Psoas muscle (tissue), 8 donors: ENCODE measurements around the gene NRF1. TPM values are rescaled to one million over a fixed set of nuclear protein-coding genes. Genes with fewer than 3 reads are reported as not detected.

Source experiments
- ATAC-seq, 4 donors: fragments of 200-7000 bp; cut with Tn5 transposase; one replicate each; pipeline ENCODE4 v1.9.1; 2020; ENCODE audit warnings: moderate library complexity in 3 of 4, mild to moderate bottlenecking in 2 of 4
- DNase-seq, 2 donors: peaks; one replicate each; pipeline ENCODE4 v3.0.0-alpha.2; 2020
- H3K27ac ChIP-seq: fragments of 200-600 bp; one replicate; pipeline ENCODE4 v1.8.0; 2022
- H3K27me3 ChIP-seq, 3 donors: fragments of 200-600 bp in 1 of 3; one replicate each; pipeline versions ENCODE4 v1.6.1 to v1.8.0; 2013 to 2022; ENCODE audit warnings: low read length in 2 of 3, mild to moderate bottlenecking in 2 of 3, moderate library complexity in 1 of 3; ENCODE audit not compliant: insufficient read depth in 3 of 3
- H3K36me3 ChIP-seq, 2 donors: fragments of 200-600 bp in 1 of 2; one replicate each; pipeline versions ENCODE4 v1.6.1 to v1.8.0; 2013 to 2022; ENCODE audit warnings: low read depth in 1 of 2, mild to moderate bottlenecking in 1 of 2, moderate library complexity in 1 of 2; ENCODE audit not compliant: insufficient read depth in 1 of 2
- H3K4me1 ChIP-seq: fragments of 200-600 bp; one replicate; pipeline ENCODE4 v1.8.0; 2022
- H3K4me3 ChIP-seq: fragments of 200-600 bp; one replicate; pipeline ENCODE4 v1.8.0; 2022; ENCODE audit warnings: mild to moderate bottlenecking
- H3K9me3 ChIP-seq: fragments of 200-600 bp; one replicate; pipeline ENCODE4 v1.8.0; 2022
- WGBS, 3 donors: extraction: QIAGEN DNeasy Blood & Tissue Kit; methylation state at CpG; one replicate each; pipeline versions ENCODE4 v1.1.6 to v1.1.7; 2013; 5-methylcytosine and 5-hydroxymethylcytosine counted together
- intact Hi-C, 2 donors: fragments of 100-400 bp; cut with DNase I; formaldehyde crosslinking; loops; one replicate each; pipeline versions ENCODE4 v1.11.0 to v1.14.2; 2022
- polyA plus RNA-seq, 3 donors: library from polyadenylated mRNA; stranded (reverse); fragments of 200-250 nt; gene quantifications; one replicate each; pipeline ENCODE4 v1.2.3, GENCODE V29; 2013
- total RNA-seq, 4 donors: library from RNA; stranded (reverse); fragmentation: NEBNext Ultra II Directional in 2 of 4; extraction: Animal tissue kit (Norgen Biotek cat#: 25700) in 2 of 4; gene quantifications; one replicate each; pipeline versions ENCODE4 v1.2.1 to v1.2.4, GENCODE V29; 2021 to 2023
- TF ChIP-seq, protein P1 (sequence below): fragments of 200-600 bp; IDR thresholded peaks from one replicate; pipeline ENCODE4 v1.8.0; 2022; ENCODE audit warnings: antibody characterized with exemption
- donor health status: healthy with polysubstance abuse.
- donor health status: DM: no; HTN: no; CAD: no; lungs with moderate emphysema.
- donor health status: Bipolar disorder and iron deficiency.
- donor health status: healthy.
- donor health status: DM: yes; HTN: yes; CAD: no.
- donor health status: DM: no; HTN: no; CAD: no.
- donor health status: DM: no; HTN: no; CAD: no.
- donor health status: DM: yes; HTN: yes; CAD: no.

Gene NRF1
- total and polyA plus RNA-seq, 7 donors: 4.4 to 13.7 (median 10.0) TPM

- peaks cover 0 to 24% of the 10 kb centered on the region in 2 donors for H3K36me3 ChIP-seq
- no peak for ATAC-seq
- WGBS, 3 donors: 64 to 71% (median 66%) methylated on average over 4 of the region's 4 CpGs
Measured at GRCh38 chr7:129746857-129747529, 135.5 kb downstream of the NRF1 start.

DNA sequence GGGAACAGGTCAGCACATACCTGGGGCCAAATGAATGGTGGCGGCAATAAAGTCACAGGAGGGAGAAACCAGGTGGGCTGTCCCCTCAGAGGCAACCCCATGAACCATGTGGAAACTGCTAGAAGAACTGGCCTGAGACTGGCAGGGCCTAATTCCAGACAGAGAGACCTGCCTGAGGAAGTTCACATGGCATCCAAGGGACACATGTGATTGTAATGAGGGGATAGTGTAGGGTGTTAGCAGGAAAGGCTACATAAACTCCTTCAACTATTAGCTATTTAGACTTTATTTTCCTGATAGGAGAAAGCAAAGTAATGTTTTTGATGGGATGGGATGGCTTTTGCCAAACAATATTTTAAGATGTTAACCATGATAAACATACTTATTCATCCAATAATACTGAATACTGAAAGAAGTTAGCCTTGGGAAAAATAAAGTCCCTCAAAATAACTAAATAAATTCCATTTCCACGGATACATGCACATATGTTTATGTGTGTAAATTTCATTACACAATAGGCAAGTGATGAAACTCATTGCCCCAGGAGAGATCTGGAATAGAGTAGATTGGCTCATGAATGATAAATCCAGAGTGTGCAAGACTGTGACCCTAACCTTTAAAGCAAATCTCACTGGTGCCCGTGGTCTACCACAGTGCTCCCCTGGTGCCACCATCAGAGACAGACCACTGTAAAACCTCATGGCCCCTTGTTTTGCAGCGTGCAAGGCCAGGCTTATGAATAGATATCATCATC is 137.0 kb downstream of the NRF1 start:
- no peak overlapping the region for H3K27ac ChIP-seq
- TF ChIP-seq, protein P1, sequence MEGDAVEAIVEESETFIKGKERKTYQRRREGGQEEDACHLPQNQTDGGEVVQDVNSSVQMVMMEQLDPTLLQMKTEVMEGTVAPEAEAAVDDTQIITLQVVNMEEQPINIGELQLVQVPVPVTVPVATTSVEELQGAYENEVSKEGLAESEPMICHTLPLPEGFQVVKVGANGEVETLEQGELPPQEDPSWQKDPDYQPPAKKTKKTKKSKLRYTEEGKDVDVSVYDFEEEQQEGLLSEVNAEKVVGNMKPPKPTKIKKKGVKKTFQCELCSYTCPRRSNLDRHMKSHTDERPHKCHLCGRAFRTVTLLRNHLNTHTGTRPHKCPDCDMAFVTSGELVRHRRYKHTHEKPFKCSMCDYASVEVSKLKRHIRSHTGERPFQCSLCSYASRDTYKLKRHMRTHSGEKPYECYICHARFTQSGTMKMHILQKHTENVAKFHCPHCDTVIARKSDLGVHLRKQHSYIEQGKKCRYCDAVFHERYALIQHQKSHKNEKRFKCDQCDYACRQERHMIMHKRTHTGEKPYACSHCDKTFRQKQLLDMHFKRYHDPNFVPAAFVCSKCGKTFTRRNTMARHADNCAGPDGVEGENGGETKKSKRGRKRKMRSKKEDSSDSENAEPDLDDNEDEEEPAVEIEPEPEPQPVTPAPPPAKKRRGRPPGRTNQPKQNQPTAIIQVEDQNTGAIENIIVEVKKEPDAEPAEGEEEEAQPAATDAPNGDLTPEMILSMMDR: no peak
- ATAC-seq (peak in 2 of 4 donors; percentile 38 to 39), DNase-seq (no peak)
- WGBS, 3 donors: 79 to 93% (median 86%) methylated on average over 4 of the region's 4 CpGs
- peaks cover 0 to 24% of the 10 kb centered on the region in 2 donors for H3K36me3 ChIP-seq
- no peaks in the 10 kb centered on the region for H3K27me3 ChIP-seq
- no peak overlapping the region for H3K4me3 ChIP-seq
- intact Hi-C loops: loop anchor here in 1 of 2 donors (10.0 kb wide), 1 partner anchor 256 kb away; no protein-coding TSS in a partner anchor
- no peaks in the 10 kb centered on the region for H3K4me1 ChIP-seq
- no peaks in the 10 kb centered on the region for H3K9me3 ChIP-seq

More at GRCh38 chr7:129746857-129747529, 135.5 kb downstream of the NRF1 start:
- DNase-seq: no peak
- peaks cover 3% of the 10 kb centered on the region for H3K4me1 ChIP-seq
- no peak overlapping the region for H3K27ac ChIP-seq
- no peaks in the 10 kb centered on the region for H3K9me3 ChIP-seq
- no peaks in the 10 kb centered on the region for H3K27me3 ChIP-seq
- TF ChIP-seq, protein P1: no peak
- intact Hi-C loops: loop anchor here in 1 of 2 donors (10.0 kb wide), 1 partner anchor 258 kb away; no protein-coding TSS in a partner anchor
- H3K4me3 ChIP-seq: no peak overlapping the region

DNA sequence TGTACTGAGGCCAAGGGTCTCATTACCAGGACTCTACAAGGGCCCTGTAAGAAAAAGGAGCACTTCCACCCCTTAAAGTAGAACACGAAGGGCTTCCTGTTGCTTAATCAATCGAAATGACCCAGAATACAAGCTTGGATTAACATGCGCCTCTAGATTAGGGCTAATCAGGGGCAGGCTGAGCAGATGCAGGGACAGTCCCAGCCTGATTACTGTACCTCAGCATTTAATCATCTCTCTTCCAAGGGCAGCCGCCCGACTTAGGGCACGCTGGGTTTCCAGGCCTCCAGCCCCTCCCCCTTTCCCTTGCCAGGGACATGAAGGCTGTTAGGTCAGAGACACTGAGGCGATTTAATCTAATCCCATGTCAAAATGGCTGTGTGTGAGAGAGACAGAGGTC is 138.6 kb downstream of the NRF1 start:
- DNase-seq: no peak
- ATAC-seq: no peak
- Histone ChIP-seq H3K27me3 (no peaks in the 10 kb centered on the region), H3K36me3 (peaks cover 0 to 23% of the 10 kb centered on the region in 2 donors), H3K27ac (no peak overlapping the region), H3K9me3 (no peaks in the 10 kb centered on the region), H3K4me3 (no peak overlapping the region), H3K4me1 (no peaks in the 10 kb centered on the region)
- TF ChIP-seq, protein P1: no peak
- WGBS, 3 donors: 90 to 97% (median 90%) methylated on average over 7 of the region's 7 CpGs
- intact Hi-C loops: no loop called here

DNA sequence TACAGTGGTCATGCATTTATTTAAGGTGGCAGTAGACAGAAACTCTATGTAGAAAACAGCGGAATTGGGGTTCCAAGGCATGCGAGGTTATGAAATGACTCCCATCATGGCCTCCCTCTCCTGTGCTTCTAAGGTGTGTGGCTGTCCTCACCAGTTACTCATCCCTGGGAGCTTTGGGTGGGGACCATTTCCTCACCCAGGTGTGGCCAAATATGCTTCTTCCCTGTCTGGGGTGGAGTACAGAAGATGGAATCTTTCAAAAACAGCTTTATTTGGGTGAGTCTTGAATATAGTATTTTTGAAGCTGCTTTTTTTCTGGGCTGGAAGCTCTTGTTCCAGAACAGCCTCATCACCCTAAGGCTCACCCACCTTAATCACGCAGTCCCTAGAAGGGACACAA is 139.0 kb downstream of the NRF1 start:
- no peaks in the 10 kb centered on the region for H3K27me3 ChIP-seq
- peaks cover 0 to 27% of the 10 kb centered on the region in 2 donors for H3K36me3 ChIP-seq
- H3K9me3 ChIP-seq: no peaks in the 10 kb centered on the region
- 95 to 98% (median 97%) methylated on average over 3 of the region's 3 CpGs for WGBS, 3 donors
- no peaks in the 10 kb centered on the region for H3K4me1 ChIP-seq
- intact Hi-C loops: no loop called here
- DNase-seq (no peak), ATAC-seq (no peak)
- H3K4me3 ChIP-seq: no peak overlapping the region
- TF ChIP-seq, protein P1: no peak
- no peak overlapping the region for H3K27ac ChIP-seq
